ENCODE measurements around the gene SEMA5B.

GRCh38 chr3:123004201-123004918, 23.2 kb downstream of the SEMA5B start:
- no peak for TF ChIP-seq EZH2 (optimal IDR thresholded peaks at IDR 0.05; ENCODE audit: low read depth, low read length)
- no peak for TF ChIP-seq CTCF (IDR thresholded peaks at IDR 0.05; ENCODE audit: low read length)
- no peak for TF ChIP-seq EZH2phosphoT487 (IDR thresholded peaks at IDR 0.05; ENCODE audit: low read length)

Measured in MM.1S (cell line).